WTC11 (cell line): ENCODE results near the gene RPP14.

Experiments used
- CTCF ChIP-seq: fragments of 200-600 bp; IDR thresholded peaks from 2 replicates; pipeline ENCODE4 v1.8.0; 2022; ENCODE audit warnings: antibody characterized with exemption
- E2F5 ChIP-seq: sonication (generic); formaldehyde crosslinking; IDR thresholded peaks from 2 replicates; pipeline ENCODE4 v1.8.1; 2022; ENCODE audit warnings: mild to moderate bottlenecking, moderate library complexity, missing genetic modification reagents

DNA sequence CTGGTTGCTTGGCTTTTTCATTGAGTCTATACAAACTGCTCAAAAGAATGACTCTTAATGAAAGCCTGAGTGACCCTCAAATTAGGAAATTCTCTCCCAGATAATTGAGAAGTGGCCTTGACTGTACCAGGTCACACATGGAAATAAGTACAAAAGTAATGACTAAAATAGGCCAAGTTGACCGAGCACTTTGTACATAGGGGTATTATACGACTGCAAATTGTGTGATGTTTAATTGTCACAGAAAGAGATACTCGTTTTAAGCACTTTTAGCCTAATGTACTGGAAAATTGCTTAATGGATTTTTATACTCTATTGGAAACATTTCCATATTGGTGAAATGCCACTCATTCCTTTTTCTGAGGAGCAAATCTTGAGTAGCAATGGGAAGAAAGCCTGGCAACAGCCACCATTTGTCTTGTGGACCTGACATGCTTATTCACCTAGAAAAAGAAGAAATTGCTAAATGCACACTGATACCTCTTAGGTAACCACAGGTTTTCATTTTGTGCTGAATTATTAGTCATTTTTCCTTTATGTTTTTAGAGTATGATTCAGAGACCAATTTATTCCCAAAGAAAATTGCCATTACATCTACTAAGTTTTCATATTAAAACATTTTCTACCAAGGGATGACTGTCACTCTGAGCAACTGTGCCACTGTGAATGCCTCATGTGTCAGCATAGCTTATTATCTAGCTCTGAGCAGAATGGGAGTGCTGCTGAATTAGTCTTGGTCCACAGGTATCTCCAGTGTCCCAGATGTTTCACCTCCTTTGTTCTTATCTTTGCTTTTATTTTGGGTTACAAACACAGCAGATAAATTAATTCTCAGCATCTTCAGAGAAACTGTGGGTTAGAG, 17.7 kb downstream of the RPP14 start:
- TF ChIP-seq E2F5 (CRISPR knock-in tag) (no peak), CTCF (no peak)
